K562 (cell line): ENCODE measurements around the gene EML6. TPM values are rescaled to one million over a fixed set of nuclear protein-coding genes. Genes with fewer than 3 reads are reported as not detected.
A peak's percentile ranks its signal among the peaks of the same experiment; 100 is the strongest.

ENCODE experiments used
- BRCA1 ChIP-seq, 2 experiments: fragments of 450-650 bp in 1 of 2; sonication (generic) in 1 of 2; formaldehyde crosslinking in 1 of 2; IDR thresholded peaks; 2 replicates each; pipeline versions ENCODE4 v1.5.0 to v1.6.1; 2017 to 2020; ENCODE audit warnings: mild to moderate bottlenecking in 1 of 2, missing genetic modification reagents in 1 of 2
- CREB5 ChIP-seq: fragments of 250-450 bp; sonication (Bioruptor Pico); IDR thresholded peaks from 2 replicates; pipeline ENCODE4 v1.5.0; 2020; ENCODE audit warnings: mild to moderate bottlenecking
- EWSR1 ChIP-seq: fragments of 450-650 bp; IDR thresholded peaks from 2 replicates; pipeline ENCODE4 v1.6.1; 2018; ENCODE audit warnings: borderline replicate concordance, mild to moderate bottlenecking, low read depth, moderate library complexity; ENCODE audit not compliant: partially characterized antibody
- FIP1L1 ChIP-seq: fragments of 200-400 bp; formaldehyde crosslinking; IDR thresholded peaks from 2 replicates; pipeline ENCODE4 v1.6.1; 2018; ENCODE audit warnings: mild to moderate bottlenecking, low read depth, low read length; ENCODE audit not compliant: poor library complexity, severe bottlenecking
- ID3 ChIP-seq, 2 experiments: fragments of 250-450 bp in 1 of 2; fragments of 450-650 bp in 1 of 2; sonication (Bioruptor Pico) in 1 of 2; IDR thresholded peaks; 2 replicates each; pipeline versions ENCODE4 v1.6.1 to v1.8.0; 2016 to 2021; ENCODE audit warnings: mild to moderate bottlenecking in 2 of 2, moderate library complexity in 2 of 2, missing compliant biosample characterization in 1 of 2, missing genetic modification characterization in 1 of 2
- PHF20 ChIP-seq: fragments of 450-650 bp; IDR thresholded peaks from 2 replicates; pipeline ENCODE4 v1.6.1; 2018; ENCODE audit not compliant: partially characterized antibody
- RBM15 ChIP-seq: fragments of 200-400 bp; formaldehyde crosslinking; IDR thresholded peaks from 2 replicates; pipeline ENCODE4 v1.6.1; 2018; ENCODE audit warnings: mild to moderate bottlenecking, low read length, moderate library complexity; ENCODE audit not compliant: insufficient read depth
- STAT5A ChIP-seq: IDR thresholded peaks from 2 replicates; pipeline ENCODE4 v1.6.1; 2012; ENCODE audit warnings: low read length, inconsistent platforms, borderline replicate concordance
- TGIF2 ChIP-seq: sonication (generic); formaldehyde crosslinking; IDR thresholded peaks from 2 replicates; pipeline ENCODE4 v1.8.1; 2022; ENCODE audit warnings: mild to moderate bottlenecking, missing genetic modification reagents, moderate library complexity
- USF2 ChIP-seq: sonication (generic); formaldehyde crosslinking; IDR thresholded peaks from 2 replicates; pipeline ENCODE4 v1.5.0; 2020; ENCODE audit warnings: missing genetic modification reagents
- VEZF1 ChIP-seq: fragments of 200-800 bp; sonication (Bioruptor generic); IDR thresholded peaks from 2 replicates; pipeline ENCODE4 v1.6.1; 2017; ENCODE audit warnings: missing genetic modification characterization, missing compliant biosample characterization
- YY1 ChIP-seq, 3 experiments: IDR thresholded peaks; 2 replicates each; pipeline ENCODE4 v1.6.1; 2011; ENCODE audit warnings: low read length in 2 of 3, mild to moderate bottlenecking in 2 of 3, moderate library complexity in 2 of 3, borderline replicate concordance in 1 of 3, control low read depth in 1 of 3, low read depth in 1 of 3; ENCODE audit not compliant: insufficient read depth in 3 of 3, insufficient replicate concordance in 2 of 3, control insufficient read depth in 1 of 3, insufficient read length in 1 of 3; ENCODE audit errors: extremely low read depth in 1 of 3
- ZNF324 ChIP-seq: fragments of 250-450 bp; sonication (Bioruptor Pico); IDR thresholded peaks from 2 replicates; pipeline ENCODE4 v1.4.0; 2020; ENCODE audit warnings: mild to moderate bottlenecking
- ZNF444 ChIP-seq: fragments of 250-450 bp; sonication (Bioruptor Pico); IDR thresholded peaks from 2 replicates; pipeline ENCODE4 v1.4.0; 2020; ENCODE audit warnings: mild to moderate bottlenecking, moderate library complexity
- ZNF586 ChIP-seq: fragments of 450-650 bp; formaldehyde crosslinking; conservative IDR thresholded peaks from 2 replicates; pipeline ENCODE4 v1.4.0; 2020; ENCODE audit warnings: mild to moderate bottlenecking, moderate library complexity
- ZNF592 ChIP-seq: fragments of 450-650 bp; IDR thresholded peaks from 2 replicates; pipeline ENCODE4 v1.6.1; 2017; ENCODE audit warnings: antibody characterized with exemption, mild to moderate bottlenecking
- ZNF76 ChIP-seq: fragments of 250-450 bp; sonication (Bioruptor Pico); IDR thresholded peaks from 2 replicates; pipeline ENCODE4 v1.4.0; 2020; ENCODE audit warnings: mild to moderate bottlenecking, moderate library complexity, borderline replicate concordance
- ZNF830 ChIP-seq: fragments of 250-450 bp; sonication (Bioruptor Pico); IDR thresholded peaks from 2 replicates; pipeline ENCODE4 v1.5.0; 2021; ENCODE audit warnings: mild to moderate bottlenecking
- polyA plus RNA-seq, 8 experiments: library from polyadenylated mRNA; depleted of rRNA in 4 of 8; stranded (reverse) in 5 of 8; unstranded in 3 of 8; fragments of >200 nt; fragmentation: Nextera tagmentation in 2 of 8; fragmentation: Illumina TruSeq in 1 of 8; extraction: Ambion mirVana in 2 of 8; extraction: Trizol in 1 of 8; gene quantifications; 2 replicates each; pipeline versions ENCODE4 v1.2.1 to v1.2.3, GENCODE V29; 2011 to 2014; ENCODE audit warnings: inconsistent platforms in 1 of 8, missing spikeins in 1 of 8
- total RNA-seq, 7 experiments: library from RNA; depleted of rRNA in 6 of 7; stranded (reverse); fragments of >200 nt in 6 of 7; fragmentation: Illumina TruSeq in 2 of 7; extraction: Trizol in 2 of 7; gene quantifications; 2 replicates each; pipeline versions ENCODE4 v1.2.1 to v1.2.3, GENCODE V29; 2011 to 2021; ENCODE audit warnings: low replicate concordance in 1 of 7

EML6 gene
- total and polyA plus RNA-seq, 9 of the 15 experiments (the other 6 are each of a cell fraction or from before 2014, with no cell fraction given), result 0.07 to 0.56 (median 0.25) TPM

- TF ChIP-seq CREB5 (CRISPR knock-in tag), result no peak
- TF ChIP-seq ZNF586 (CRISPR knock-in tag), result no peak
- no peak for TF ChIP-seq USF2 (CRISPR knock-in tag)
- TF ChIP-seq ZNF76, result no peak
- no peak for TF ChIP-seq STAT5A
- TF ChIP-seq ZNF830 (CRISPR knock-in tag), result no peak
- 0 out of 2 replicates have a peak, but pooled peaks have one; percentile 9 for TF ChIP-seq ZNF592
- no peak for TF ChIP-seq ZNF444 (CRISPR knock-in tag)
- no peak for TF ChIP-seq TGIF2
- no peak for TF ChIP-seq RBM15
- peak; percentile 18; the same call in 1 of the 2 replicates for TF ChIP-seq VEZF1
- no peak for TF ChIP-seq ZNF324
- TF ChIP-seq BRCA1 (IDR thresholded peaks at IDR 0.05), result no peak
- no peak for TF ChIP-seq BRCA1 (CRISPR knock-in tag; IDR thresholded peaks at IDR 0.05)
- no peak for TF ChIP-seq PHF20
- no peak for TF ChIP-seq ID3 (CRISPR knock-in tag; IDR thresholded peaks at IDR 0.05)
- no peak for TF ChIP-seq ID3 (tag; IDR thresholded peaks at IDR 0.05)
- TF ChIP-seq YY1 (IDR thresholded peaks at IDR 0.05; ENCODE audit: borderline replicate concordance in 1 of 3, control insufficient read depth in 1 of 3, extremely low read depth in 1 of 3, insufficient read depth in 3 of 3, insufficient read length in 1 of 3, insufficient replicate concordance in 2 of 3, low read depth in 1 of 3, low read length in 2 of 3), result no peak
- no peak for TF ChIP-seq EWSR1
- TF ChIP-seq FIP1L1, result no peak
Observed at GRCh38 chr2:54956111-54956627, 232.7 kb downstream of the EML6 start (continued).
